PC-3 (cell line): ENCODE measurements around the gene HNRNPA3.

Experiments used
- EZH2 ChIP-seq: fragments of 300-600 bp; sonication (generic); IDR thresholded peaks from one replicate; pipeline ENCODE4 v1.6.1; 2017; ENCODE audit warnings: antibody characterized with exemption, mild to moderate bottlenecking, low read length; ENCODE audit not compliant: unreplicated experiment
- EZH2phosphoT487 ChIP-seq: fragments of 300-600 bp; sonication (generic); IDR thresholded peaks from 2 replicates; pipeline ENCODE4 v1.6.1; 2018; ENCODE audit warnings: mild to moderate bottlenecking, antibody characterized with exemption, low read length, borderline replicate concordance
- TF ChIP-seq, protein P1 (sequence below): fragments of 300-600 bp; sonication (generic); conservative IDR thresholded peaks from 2 replicates; pipeline ENCODE4 v1.5.1; 2017; ENCODE audit warnings: antibody characterized with exemption, low read depth, mild to moderate bottlenecking, low read length

DNA sequence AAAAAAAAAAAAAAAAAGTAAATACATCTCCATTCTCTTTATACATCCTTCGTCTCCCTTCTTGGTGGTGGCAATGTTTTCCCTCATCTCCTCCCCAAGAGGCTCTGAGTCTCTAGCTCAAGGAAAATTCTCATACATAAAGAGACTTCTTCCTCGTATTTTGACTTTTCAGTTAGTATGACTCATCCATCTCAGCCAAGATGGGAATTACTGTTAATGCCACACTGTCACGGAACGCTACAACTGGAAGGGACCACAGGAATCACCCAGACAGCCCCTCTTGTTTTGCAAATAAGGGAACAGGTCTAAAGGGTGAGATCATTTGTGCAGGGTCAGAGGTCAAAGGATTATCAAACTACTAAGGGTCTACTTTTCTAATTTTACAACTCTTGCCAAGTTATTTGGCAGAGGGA, 32.4 kb downstream of the HNRNPA3 start:
- TF ChIP-seq, protein P1, sequence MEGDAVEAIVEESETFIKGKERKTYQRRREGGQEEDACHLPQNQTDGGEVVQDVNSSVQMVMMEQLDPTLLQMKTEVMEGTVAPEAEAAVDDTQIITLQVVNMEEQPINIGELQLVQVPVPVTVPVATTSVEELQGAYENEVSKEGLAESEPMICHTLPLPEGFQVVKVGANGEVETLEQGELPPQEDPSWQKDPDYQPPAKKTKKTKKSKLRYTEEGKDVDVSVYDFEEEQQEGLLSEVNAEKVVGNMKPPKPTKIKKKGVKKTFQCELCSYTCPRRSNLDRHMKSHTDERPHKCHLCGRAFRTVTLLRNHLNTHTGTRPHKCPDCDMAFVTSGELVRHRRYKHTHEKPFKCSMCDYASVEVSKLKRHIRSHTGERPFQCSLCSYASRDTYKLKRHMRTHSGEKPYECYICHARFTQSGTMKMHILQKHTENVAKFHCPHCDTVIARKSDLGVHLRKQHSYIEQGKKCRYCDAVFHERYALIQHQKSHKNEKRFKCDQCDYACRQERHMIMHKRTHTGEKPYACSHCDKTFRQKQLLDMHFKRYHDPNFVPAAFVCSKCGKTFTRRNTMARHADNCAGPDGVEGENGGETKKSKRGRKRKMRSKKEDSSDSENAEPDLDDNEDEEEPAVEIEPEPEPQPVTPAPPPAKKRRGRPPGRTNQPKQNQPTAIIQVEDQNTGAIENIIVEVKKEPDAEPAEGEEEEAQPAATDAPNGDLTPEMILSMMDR = no peak
- TF ChIP-seq EZH2 = no peak
- TF ChIP-seq EZH2phosphoT487 = no peak
